HepG2 (cell line): ENCODE measurements around the gene CDH23. TPM values are rescaled to one million over a fixed set of nuclear protein-coding genes. Genes with fewer than 3 reads are reported as not detected.
A peak's percentile ranks its signal among the peaks of the same experiment; 100 is the strongest.

Source experiments
- ATAC-seq: fragments of 200-7000 bp; cut with Tn5 transposase; 3 replicates; pipeline ENCODE4 v1.9.1; 2020; ENCODE audit warnings: mild to moderate bottlenecking, moderate library complexity
- BruUV-seq: library from RNA; stranded (reverse); fragments of 400-500 nt; replicated peaks from 2 replicates; lab custom pipeline; 2021; lab: Mats Ljungman, UMichigan
- CTCF ChIA-PET: fragments of 300-600 bp; formaldehyde crosslinking; extraction: SDS; loops from one replicate; lab custom pipeline; 2021; ENCODE audit warnings: low total read pairs, inconsistent platforms, low intra/inter-chr PET ratio; lab: Yijun Ruan, JAX
- POLR2A ChIA-PET: fragments of 350-600 bp; sonication (Branson Sonifier 250); formaldehyde crosslinking; loops from one replicate; lab custom pipeline; 2020; ENCODE audit warnings: antibody characterized with exemption, inconsistent platforms; lab: Yijun Ruan, JAX
- DNase-seq: peaks from one replicate; pipeline ENCODE4 v3.0.0-alpha.2; 2015; ENCODE audit warnings: low spot score
- FAIRE-seq: peaks from 3 replicates; lab custom pipeline; 2011; peaks lifted over from hg19 to GRCh38; lab: Jason Lieb, UNC
- H2AFZ ChIP-seq: one replicate; pipeline ENCODE4 v1.6.1; 2011; ENCODE audit warnings: low read length, inconsistent platforms
- H3K27ac ChIP-seq: fragments of 300-600 bp; 3 replicates; pipeline ENCODE4 v1.8.0; 2011; ENCODE audit warnings: mixed run types, mild to moderate bottlenecking, mixed read lengths, low read length, inconsistent platforms; ENCODE audit not compliant: insufficient read depth; ENCODE audit errors: extremely low read length
- H3K27me3 ChIP-seq, 2 experiments: fragments of 200-600 bp in 1 of 2; 2 replicates in 1 of 2; 3 replicates in 1 of 2; pipeline versions ENCODE4 v1.6.0 to v1.8.0; 2011; ENCODE audit warnings: low read length in 2 of 2, mild to moderate bottlenecking in 2 of 2, moderate library complexity in 2 of 2, inconsistent platforms in 1 of 2; ENCODE audit not compliant: insufficient read depth in 2 of 2, control insufficient read depth in 1 of 2
- H3K36me3 ChIP-seq, 2 experiments: fragments of 200-600 bp in 1 of 2; replicated peaks in 1 of 2; 2 replicates in 1 of 2; 3 replicates in 1 of 2; pipeline versions ENCODE4 v1.5.1 to v1.8.0; 2011; ENCODE audit warnings: low read length in 2 of 2, inconsistent platforms in 1 of 2; ENCODE audit not compliant: insufficient read depth in 2 of 2, control insufficient read depth in 1 of 2
- H3K4me1 ChIP-seq: 2 replicates; pipeline ENCODE4 v1.5.1; 2012; ENCODE audit warnings: low read length, inconsistent platforms; ENCODE audit not compliant: insufficient read depth
- H3K4me2 ChIP-seq: 2 replicates; pipeline ENCODE4 v1.6.0; 2011; ENCODE audit warnings: low read depth, low read length, inconsistent platforms
- H3K4me3 ChIP-seq, 3 experiments: fragments of 200-600 bp in 1 of 3; sonication (generic), shearing (Covaris generic) in 1 of 3; replicated peaks in 1 of 3; 2 replicates each; pipeline ENCODE4 v1.5.1; 2011 to 2016; ENCODE audit warnings: low read length in 3 of 3, inconsistent platforms in 2 of 3, low read depth in 2 of 3, mild to moderate bottlenecking in 2 of 3, control low read depth in 1 of 3, mixed read lengths in 1 of 3; ENCODE audit not compliant: insufficient read depth in 1 of 3
- H3K79me2 ChIP-seq: one replicate; pipeline ENCODE4 v1.6.1; 2011; ENCODE audit warnings: low read length, inconsistent platforms; ENCODE audit not compliant: insufficient read depth
- H3K9ac ChIP-seq: 2 replicates; pipeline ENCODE4 v1.6.0; 2011; ENCODE audit warnings: mild to moderate bottlenecking, low read depth, low read length, inconsistent platforms; ENCODE audit not compliant: insufficient read depth
- H3K9me3 ChIP-seq: 2 replicates; pipeline ENCODE4 v1.5.1; 2012; ENCODE audit warnings: mild to moderate bottlenecking, low read length
- H4K20me1 ChIP-seq: 2 replicates; pipeline ENCODE4 v1.6.0; 2011; ENCODE audit warnings: inconsistent platforms, mild to moderate bottlenecking, low read length, moderate library complexity; ENCODE audit not compliant: insufficient read depth
- HMG20B ChIP-seq: conservative IDR thresholded peaks from 2 replicates; pipeline ENCODE4 v1.6.1; 2016; ENCODE audit warnings: missing genetic modification reagents, missing compliant biosample characterization
- KLF16 ChIP-seq, 2 experiments: sonication (generic) in 1 of 2; formaldehyde crosslinking in 1 of 2; IDR thresholded peaks; 2 replicates each; pipeline versions ENCODE4 v1.6.1 to v1.8.0; 2016 to 2023; ENCODE audit warnings: missing genetic modification reagents in 2 of 2, missing compliant biosample characterization in 1 of 2
- PLRG1 ChIP-seq: fragments of 450-650 bp; conservative IDR thresholded peaks from 2 replicates; pipeline ENCODE4 v1.6.1; 2016
- SMARCE1 ChIP-seq: fragments of 450-650 bp; IDR thresholded peaks from 2 replicates; pipeline ENCODE4 v1.6.1; 2017; ENCODE audit warnings: borderline replicate concordance
- TCF7 ChIP-seq: sonication (generic); IDR thresholded peaks from 2 replicates; pipeline ENCODE4 v1.6.1; 2016; ENCODE audit warnings: antibody characterized with exemption, low read depth
- THAP11 ChIP-seq: IDR thresholded peaks from 2 replicates; pipeline ENCODE4 v1.6.1; 2016; ENCODE audit warnings: missing biosample characterization, missing genetic modification reagents
- WGBS: methylation state at CpG from one replicate; pipeline ENCODE4 v1.1.6; 2017; ENCODE audit warnings: low lambda C conversion rate; 5-methylcytosine and 5-hydroxymethylcytosine counted together
- in situ Hi-C: cut with HindIII; loops from 2 replicates; pipeline ENCODE4 v1.10.0; 2017; ENCODE audit warnings: low pct_unique_long_range_greater_than_20kb; ENCODE audit not compliant: extremely low pct_ligation_motif_present
- intact Hi-C: fragments of 100-400 bp; cut with micrococcal nuclease; formaldehyde crosslinking; loops from one replicate; pipeline ENCODE4 v1.10.0; 2022; ENCODE audit not compliant: unreplicated experiment
- polyA plus RNA-seq, 8 experiments: library from polyadenylated mRNA; depleted of rRNA in 3 of 8; stranded (reverse) in 7 of 8; unstranded in 1 of 8; fragments of >200 nt; fragmentation: Illumina TruSeq in 4 of 8; extraction: Trizol in 4 of 8; gene quantifications; 2 replicates each; pipeline versions ENCODE4 v1.2.1 to v1.2.3, GENCODE V29; 2011 to 2016; ENCODE audit warnings: low read depth in 4 of 8, missing spikeins in 1 of 8, mixed read lengths in 1 of 8; ENCODE audit not compliant: insufficient read depth in 1 of 8
- total RNA-seq, 5 experiments: library from RNA; depleted of rRNA; stranded (reverse); fragments of >200 nt; fragmentation: Illumina TruSeq; extraction: Trizol; gene quantifications; 2 replicates each; pipeline ENCODE4 v1.2.3, GENCODE V29; 2016; ENCODE audit warnings: low read depth in 1 of 5
- TF ChIP-seq, protein P1 (sequence below): sonication (generic); formaldehyde crosslinking; IDR thresholded peaks from 2 replicates; pipeline ENCODE4 v1.4.0; 2020; ENCODE audit warnings: missing genetic modification reagents
- TF ChIP-seq, protein P2 (sequence below): sonication (generic); formaldehyde crosslinking; IDR thresholded peaks from 2 replicates; pipeline ENCODE4 v1.8.0; 2023; ENCODE audit warnings: mild to moderate bottlenecking, missing genetic modification reagents
- TF ChIP-seq, protein P3 (sequence below): sonication (generic); formaldehyde crosslinking; IDR thresholded peaks from 2 replicates; pipeline ENCODE4 v1.8.0; 2022; ENCODE audit warnings: missing genetic modification reagents, mild to moderate bottlenecking, borderline replicate concordance
- TF ChIP-seq, protein P4 (sequence below): sonication (generic); formaldehyde crosslinking; IDR thresholded peaks from 2 replicates; pipeline ENCODE4 v1.5.0; 2020; ENCODE audit warnings: mild to moderate bottlenecking, missing genetic modification reagents
- TF ChIP-seq, protein P5 (sequence below): IDR thresholded peaks from 2 replicates; pipeline ENCODE4 v1.6.1; 2016; ENCODE audit warnings: low read depth, control low read depth

Gene CDH23
- total and polyA plus RNA-seq, 2 of the 13 experiments (the other 11 are each of a cell fraction or from before 2014, with no cell fraction given) = 0.13 TPM; not detected in 1

DNA sequence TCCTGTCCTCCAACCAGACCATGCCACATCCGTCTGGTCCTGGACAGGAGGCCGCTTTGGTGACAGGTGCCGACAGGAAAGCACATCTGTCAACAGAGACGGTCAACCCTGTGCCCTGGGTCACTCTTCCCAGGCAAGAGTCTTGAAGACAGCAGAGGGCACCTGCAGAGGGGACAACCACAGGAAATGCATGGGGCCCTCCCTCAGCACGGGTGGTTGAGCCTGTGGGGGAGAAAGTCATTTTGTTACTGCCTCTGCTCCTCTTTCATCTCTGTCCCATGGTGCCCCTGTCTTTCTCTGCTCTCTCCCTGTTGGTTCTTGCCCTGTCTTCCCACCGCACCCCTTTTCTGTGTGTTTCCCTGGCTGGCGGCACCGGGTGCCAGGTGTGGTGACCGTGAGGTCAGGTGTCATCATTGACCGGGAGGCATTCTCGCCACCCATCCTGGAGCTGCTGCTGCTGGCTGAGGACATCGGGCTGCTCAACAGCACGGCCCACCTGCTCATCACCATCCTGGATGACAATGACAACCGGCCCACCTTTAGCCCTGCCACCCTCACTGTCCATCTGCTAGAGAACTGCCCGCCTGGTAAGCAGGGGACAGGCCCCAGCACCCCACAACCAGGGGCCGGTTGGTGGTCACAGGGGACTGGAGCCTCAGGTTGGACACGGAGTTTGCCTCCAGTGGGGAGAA, 394.2 kb downstream of the CDH23 start (continued):
- TF ChIP-seq, protein P1, sequence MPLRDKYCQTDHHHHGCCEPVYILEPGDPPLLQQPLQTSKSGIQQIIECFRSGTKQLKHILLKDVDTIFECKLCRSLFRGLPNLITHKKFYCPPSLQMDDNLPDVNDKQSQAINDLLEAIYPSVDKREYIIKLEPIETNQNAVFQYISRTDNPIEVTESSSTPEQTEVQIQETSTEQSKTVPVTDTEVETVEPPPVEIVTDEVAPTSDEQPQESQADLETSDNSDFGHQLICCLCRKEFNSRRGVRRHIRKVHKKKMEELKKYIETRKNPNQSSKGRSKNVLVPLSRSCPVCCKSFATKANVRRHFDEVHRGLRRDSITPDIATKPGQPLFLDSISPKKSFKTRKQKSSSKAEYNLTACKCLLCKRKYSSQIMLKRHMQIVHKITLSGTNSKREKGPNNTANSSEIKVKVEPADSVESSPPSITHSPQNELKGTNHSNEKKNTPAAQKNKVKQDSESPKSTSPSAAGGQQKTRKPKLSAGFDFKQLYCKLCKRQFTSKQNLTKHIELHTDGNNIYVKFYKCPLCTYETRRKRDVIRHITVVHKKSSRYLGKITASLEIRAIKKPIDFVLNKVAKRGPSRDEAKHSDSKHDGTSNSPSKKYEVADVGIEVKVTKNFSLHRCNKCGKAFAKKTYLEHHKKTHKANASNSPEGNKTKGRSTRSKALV (CRISPR knock-in tag) = no peak
- TF ChIP-seq THAP11 = no peak
- no peak for TF ChIP-seq TCF7
- no peak for TF ChIP-seq SMARCE1
- TF ChIP-seq, protein P2, sequence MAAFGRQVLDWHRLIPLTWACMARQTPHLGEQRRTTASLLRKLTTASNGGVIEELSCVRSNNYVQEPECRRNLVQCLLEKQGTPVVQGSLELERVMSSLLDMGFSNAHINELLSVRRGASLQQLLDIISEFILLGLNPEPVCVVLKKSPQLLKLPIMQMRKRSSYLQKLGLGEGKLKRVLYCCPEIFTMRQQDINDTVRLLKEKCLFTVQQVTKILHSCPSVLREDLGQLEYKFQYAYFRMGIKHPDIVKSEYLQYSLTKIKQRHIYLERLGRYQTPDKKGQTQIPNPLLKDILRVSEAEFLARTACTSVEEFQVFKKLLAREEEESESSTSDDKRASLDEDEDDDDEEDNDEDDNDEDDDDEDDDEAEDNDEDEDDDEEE (CRISPR knock-in tag) = no peak
- TF ChIP-seq, protein P3, sequence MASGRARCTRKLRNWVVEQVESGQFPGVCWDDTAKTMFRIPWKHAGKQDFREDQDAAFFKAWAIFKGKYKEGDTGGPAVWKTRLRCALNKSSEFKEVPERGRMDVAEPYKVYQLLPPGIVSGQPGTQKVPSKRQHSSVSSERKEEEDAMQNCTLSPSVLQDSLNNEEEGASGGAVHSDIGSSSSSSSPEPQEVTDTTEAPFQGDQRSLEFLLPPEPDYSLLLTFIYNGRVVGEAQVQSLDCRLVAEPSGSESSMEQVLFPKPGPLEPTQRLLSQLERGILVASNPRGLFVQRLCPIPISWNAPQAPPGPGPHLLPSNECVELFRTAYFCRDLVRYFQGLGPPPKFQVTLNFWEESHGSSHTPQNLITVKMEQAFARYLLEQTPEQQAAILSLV (CRISPR knock-in tag) = no peak

DNA sequence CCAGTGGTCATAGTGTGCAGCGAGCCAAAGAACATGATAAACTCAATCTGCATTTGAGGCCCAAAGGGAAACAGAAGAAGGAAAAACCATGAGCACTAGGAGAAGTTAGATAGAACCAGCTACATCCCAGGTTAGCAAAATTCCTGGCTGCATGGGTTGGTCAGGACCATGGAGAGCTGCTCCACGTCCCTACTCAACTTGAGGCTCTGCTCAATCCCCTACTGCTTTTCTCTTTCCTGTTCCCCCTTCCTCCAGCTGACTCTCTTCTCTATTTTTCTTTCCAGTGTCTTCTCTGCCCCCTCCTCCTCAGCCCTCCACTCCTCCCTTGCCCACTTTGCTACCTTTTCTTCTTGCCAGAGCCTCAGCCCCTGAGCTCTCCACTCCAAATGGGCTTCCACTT, 398.5 kb downstream of the CDH23 start:
- no peak overlapping the region for H3K4me3 ChIP-seq
- H2AFZ ChIP-seq = no peak overlapping the region
- H3K4me2 ChIP-seq = no peak overlapping the region
- no peaks in the 10 kb centered on the region for H3K79me2 ChIP-seq
- intact Hi-C loops = no loop called here
- FAIRE-seq (peak; percentile 56), ATAC-seq (no peak), DNase-seq (no peak)
- no peak overlapping the region for H3K27ac ChIP-seq
- in situ Hi-C loops = no loop called here
- CTCF ChIA-PET = no interaction called here
- H3K9ac ChIP-seq = no peak overlapping the region
- no peaks in the 10 kb centered on the region for H3K9me3 ChIP-seq
- WGBS = 2% methylated on average over 2 of the region's 2 CpGs
- BruUV-seq = no TSS peak
- POLR2A ChIA-PET = no interaction called here
- peaks cover 6% of the 10 kb centered on the region; the same call in 1 of the 2 replicates for H3K4me1 ChIP-seq
- H3K36me3 ChIP-seq = no peaks in the 10 kb centered on the region
- no peaks in the 10 kb centered on the region for H4K20me1 ChIP-seq
- peaks cover under 1 to 11% of the 10 kb centered on the region in 2 experiments; a peak in 3 of 5 replicates for H3K27me3 ChIP-seq
- TF ChIP-seq, protein P4, sequence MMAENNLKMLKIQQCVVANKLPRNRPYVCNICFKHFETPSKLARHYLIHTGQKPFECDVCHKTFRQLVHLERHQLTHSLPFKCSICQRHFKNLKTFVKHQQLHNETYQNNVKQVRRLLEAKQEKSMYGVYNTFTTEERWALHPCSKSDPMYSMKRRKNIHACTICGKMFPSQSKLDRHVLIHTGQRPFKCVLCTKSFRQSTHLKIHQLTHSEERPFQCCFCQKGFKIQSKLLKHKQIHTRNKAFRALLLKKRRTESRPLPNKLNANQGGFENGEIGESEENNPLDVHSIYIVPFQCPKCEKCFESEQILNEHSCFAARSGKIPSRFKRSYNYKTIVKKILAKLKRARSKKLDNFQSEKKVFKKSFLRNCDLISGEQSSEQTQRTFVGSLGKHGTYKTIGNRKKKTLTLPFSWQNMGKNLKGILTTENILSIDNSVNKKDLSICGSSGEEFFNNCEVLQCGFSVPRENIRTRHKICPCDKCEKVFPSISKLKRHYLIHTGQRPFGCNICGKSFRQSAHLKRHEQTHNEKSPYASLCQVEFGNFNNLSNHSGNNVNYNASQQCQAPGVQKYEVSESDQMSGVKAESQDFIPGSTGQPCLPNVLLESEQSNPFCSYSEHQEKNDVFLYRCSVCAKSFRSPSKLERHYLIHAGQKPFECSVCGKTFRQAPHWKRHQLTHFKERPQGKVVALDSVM (CRISPR knock-in tag) = no peak
- no peak for TF ChIP-seq HMG20B (CRISPR knock-in tag)
- no peak for TF ChIP-seq PLRG1
- TF ChIP-seq KLF16 (CRISPR knock-in tag; IDR thresholded peaks at IDR 0.05) = 0 out of 4 replicates have a peak, but pooled peaks of 1 of the 2 experiments have one; percentile 30
- TF ChIP-seq, protein P5, sequence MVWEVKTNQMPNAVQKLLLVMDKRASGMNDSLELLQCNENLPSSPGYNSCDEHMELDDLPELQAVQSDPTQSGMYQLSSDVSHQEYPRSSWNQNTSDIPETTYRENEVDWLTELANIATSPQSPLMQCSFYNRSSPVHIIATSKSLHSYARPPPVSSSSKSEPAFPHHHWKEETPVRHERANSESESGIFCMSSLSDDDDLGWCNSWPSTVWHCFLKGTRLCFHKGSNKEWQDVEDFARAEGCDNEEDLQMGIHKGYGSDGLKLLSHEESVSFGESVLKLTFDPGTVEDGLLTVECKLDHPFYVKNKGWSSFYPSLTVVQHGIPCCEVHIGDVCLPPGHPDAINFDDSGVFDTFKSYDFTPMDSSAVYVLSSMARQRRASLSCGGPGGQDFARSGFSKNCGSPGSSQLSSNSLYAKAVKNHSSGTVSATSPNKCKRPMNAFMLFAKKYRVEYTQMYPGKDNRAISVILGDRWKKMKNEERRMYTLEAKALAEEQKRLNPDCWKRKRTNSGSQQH (CRISPR knock-in tag) = 0 out of 2 replicates have a peak, but pooled peaks have one; percentile 44
